ENCODE results near the gene GPR17.

The GPR17 gene

DNA sequence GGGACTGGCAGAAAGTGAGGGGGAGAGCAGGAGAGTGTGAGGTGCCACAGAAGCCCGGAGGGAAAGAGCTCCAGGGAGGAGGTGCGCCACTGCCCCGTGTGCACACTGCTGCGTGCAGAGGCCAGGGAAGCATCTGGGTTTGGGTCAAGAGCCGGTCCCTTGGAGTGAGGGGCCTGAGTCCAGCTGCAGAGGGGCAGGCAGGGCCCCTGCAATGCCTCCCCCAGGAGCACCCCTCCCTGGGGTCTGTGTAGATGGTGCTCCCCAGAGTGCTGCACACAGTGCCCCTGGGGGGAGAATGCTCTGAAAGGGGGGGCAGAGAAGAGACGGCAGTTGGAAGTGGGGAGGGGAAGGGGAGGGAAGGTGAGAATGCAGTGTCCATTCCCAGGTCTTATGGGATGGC lies 33.0 kb downstream of the GPR17 start:
- ATAC-seq = no peak
- TF ChIP-seq ZNF8 (CRISPR knock-in tag; IDR thresholded peaks at IDR 0.05) (no peak), TOX (CRISPR knock-in tag; IDR thresholded peaks at IDR 0.05; ENCODE audit: borderline replicate concordance) (no peak), ARNTL (CRISPR knock-in tag; IDR thresholded peaks at IDR 0.05; ENCODE audit: borderline replicate concordance, low read depth) (no peak), ZC3H10 (CRISPR knock-in tag; IDR thresholded peaks at IDR 0.05) (no peak)

DNA sequence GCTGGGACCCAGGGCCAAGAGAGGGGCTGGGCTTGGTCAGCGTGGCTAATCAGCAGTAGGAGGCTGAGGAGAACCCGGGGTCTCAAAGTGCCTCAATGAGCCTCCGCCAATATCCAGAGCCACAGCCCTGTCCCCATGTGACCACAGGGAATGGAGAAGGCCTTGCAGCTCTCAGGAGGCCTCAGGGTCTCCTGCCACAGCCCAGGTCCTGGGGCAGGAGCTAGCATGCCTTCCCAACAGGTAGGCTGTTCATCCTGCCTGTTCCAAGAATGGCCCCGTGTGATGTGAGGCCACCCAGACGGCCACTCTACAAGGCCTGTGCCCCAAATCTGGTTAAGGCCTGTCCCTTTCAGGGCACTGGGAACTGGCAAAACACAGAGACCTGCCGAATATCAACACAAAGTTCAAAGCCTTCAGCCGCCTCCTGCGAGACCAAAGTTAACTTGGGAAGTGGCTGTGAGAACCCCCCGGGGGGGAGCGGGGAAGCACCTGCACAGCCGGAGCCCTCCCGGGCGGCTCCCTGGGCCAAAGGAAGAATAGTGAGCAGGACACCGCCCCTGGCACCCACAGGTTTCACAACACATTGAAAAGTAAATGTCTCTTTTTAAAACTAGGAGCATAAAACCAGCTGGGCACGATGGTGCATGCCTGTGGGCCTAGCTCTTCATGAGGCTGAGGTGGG lies 33.9 kb downstream of the GPR17 start:
- TF ChIP-seq CSDC2 (CRISPR knock-in tag; IDR thresholded peaks at IDR 0.05) (no peak), TCF4 (CRISPR knock-in tag; IDR thresholded peaks at IDR 0.05; ENCODE audit: borderline replicate concordance) (no peak), BACH2 (CRISPR knock-in tag; IDR thresholded peaks at IDR 0.05; ENCODE audit: borderline replicate concordance) (no peak), ISL1 (CRISPR knock-in tag; IDR thresholded peaks at IDR 0.05) (no peak), ESRRG (CRISPR knock-in tag; IDR thresholded peaks at IDR 0.05) (no peak), ZFP30 (CRISPR knock-in tag; IDR thresholded peaks at IDR 0.05) (no peak), ARNTL (CRISPR knock-in tag; IDR thresholded peaks at IDR 0.05; ENCODE audit: borderline replicate concordance, low read depth) (no peak)
- TF ChIP-seq, protein P1, sequence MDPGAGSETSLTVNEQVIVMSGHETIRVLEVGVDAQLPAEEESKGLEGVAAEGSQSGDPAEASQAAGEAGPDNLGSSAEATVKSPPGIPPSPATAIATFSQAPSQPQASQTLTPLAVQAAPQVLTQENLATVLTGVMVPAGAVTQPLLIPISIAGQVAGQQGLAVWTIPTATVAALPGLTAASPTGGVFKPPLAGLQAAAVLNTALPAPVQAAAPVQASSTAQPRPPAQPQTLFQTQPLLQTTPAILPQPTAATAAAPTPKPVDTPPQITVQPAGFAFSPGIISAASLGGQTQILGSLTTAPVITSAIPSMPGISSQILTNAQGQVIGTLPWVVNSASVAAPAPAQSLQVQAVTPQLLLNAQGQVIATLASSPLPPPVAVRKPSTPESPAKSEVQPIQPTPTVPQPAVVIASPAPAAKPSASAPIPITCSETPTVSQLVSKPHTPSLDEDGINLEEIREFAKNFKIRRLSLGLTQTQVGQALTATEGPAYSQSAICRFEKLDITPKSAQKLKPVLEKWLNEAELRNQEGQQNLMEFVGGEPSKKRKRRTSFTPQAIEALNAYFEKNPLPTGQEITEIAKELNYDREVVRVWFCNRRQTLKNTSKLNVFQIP (CRISPR knock-in tag; IDR thresholded peaks at IDR 0.05; ENCODE audit: borderline replicate concordance, low read depth) = no peak
- TF ChIP-seq, protein P2, sequence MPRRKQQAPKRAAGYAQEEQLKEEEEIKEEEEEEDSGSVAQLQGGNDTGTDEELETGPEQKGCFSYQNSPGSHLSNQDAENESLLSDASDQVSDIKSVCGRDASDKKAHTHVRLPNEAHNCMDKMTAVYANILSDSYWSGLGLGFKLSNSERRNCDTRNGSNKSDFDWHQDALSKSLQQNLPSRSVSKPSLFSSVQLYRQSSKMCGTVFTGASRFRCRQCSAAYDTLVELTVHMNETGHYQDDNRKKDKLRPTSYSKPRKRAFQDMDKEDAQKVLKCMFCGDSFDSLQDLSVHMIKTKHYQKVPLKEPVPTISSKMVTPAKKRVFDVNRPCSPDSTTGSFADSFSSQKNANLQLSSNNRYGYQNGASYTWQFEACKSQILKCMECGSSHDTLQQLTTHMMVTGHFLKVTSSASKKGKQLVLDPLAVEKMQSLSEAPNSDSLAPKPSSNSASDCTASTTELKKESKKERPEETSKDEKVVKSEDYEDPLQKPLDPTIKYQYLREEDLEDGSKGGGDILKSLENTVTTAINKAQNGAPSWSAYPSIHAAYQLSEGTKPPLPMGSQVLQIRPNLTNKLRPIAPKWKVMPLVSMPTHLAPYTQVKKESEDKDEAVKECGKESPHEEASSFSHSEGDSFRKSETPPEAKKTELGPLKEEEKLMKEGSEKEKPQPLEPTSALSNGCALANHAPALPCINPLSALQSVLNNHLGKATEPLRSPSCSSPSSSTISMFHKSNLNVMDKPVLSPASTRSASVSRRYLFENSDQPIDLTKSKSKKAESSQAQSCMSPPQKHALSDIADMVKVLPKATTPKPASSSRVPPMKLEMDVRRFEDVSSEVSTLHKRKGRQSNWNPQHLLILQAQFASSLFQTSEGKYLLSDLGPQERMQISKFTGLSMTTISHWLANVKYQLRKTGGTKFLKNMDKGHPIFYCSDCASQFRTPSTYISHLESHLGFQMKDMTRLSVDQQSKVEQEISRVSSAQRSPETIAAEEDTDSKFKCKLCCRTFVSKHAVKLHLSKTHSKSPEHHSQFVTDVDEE (CRISPR knock-in tag; IDR thresholded peaks at IDR 0.05) = no peak
- ATAC-seq = no peak

DNA sequence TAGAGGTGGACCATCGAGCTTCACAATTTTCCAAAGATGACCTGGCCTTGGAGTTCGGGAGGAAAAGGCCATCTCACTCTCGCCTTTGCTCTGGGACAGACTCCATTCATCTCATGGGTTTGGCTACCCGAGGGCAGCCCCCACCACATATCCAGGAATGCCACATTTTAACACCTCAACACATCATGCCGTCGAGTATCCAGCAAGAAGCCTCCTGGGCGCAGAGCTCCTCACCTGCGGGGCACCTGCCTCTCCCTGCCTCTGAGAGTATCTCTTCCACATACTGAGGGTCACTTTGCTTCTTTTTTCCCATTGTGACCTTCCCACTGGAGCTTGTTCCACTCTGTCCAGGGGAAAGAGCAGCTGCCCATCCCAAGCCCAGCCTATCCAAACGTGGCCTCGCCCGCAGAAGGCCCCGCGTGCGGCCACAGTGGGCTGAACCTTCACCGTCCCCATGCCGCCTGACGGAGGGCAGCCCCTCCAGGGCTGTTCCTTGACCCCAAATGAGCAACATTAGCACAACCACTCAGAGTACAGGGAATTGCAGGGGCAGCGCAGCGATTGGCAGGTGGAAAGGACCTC lies 34.8 kb downstream of the GPR17 start:
- TF ChIP-seq, protein P3, sequence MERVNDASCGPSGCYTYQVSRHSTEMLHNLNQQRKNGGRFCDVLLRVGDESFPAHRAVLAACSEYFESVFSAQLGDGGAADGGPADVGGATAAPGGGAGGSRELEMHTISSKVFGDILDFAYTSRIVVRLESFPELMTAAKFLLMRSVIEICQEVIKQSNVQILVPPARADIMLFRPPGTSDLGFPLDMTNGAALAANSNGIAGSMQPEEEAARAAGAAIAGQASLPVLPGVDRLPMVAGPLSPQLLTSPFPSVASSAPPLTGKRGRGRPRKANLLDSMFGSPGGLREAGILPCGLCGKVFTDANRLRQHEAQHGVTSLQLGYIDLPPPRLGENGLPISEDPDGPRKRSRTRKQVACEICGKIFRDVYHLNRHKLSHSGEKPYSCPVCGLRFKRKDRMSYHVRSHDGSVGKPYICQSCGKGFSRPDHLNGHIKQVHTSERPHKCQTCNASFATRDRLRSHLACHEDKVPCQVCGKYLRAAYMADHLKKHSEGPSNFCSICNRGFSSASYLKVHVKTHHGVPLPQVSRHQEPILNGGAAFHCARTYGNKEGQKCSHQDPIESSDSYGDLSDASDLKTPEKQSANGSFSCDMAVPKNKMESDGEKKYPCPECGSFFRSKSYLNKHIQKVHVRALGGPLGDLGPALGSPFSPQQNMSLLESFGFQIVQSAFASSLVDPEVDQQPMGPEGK (CRISPR knock-in tag; IDR thresholded peaks at IDR 0.05; ENCODE audit: borderline replicate concordance) = no peak
- no peak for ATAC-seq

DNA sequence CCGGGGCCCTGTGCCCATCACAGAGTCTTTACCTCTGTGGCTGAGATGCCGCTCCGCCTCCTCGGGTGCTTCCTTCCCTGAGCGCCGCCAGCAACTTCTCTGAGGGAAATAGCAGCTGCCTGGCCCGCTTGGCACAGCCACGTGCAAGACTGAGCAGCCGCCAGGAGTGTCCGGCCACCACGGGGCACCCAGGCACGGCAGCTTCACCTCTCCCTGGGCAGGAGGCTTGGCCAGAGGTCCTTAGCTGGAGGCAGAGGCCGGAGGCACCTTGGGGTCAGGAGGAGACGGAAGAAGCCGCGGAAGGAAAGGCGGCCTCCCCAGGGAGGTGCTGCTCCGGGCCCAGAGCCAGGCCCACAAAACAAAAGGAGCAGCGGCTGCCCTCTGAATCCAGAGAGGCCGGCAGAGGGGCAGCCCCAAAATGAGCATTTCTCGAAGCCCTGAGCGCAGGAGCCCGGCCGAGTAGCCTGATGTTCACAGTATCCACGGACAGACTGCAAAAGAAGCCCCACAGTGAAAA lies 35.4 kb downstream of the GPR17 start:
- TF ChIP-seq BACH2 (CRISPR knock-in tag; IDR thresholded peaks at IDR 0.05; ENCODE audit: borderline replicate concordance) (no peak), CSDC2 (CRISPR knock-in tag; IDR thresholded peaks at IDR 0.05) (no peak), ARNTL (CRISPR knock-in tag; IDR thresholded peaks at IDR 0.05; ENCODE audit: borderline replicate concordance, low read depth) (no peak), ISL1 (CRISPR knock-in tag; IDR thresholded peaks at IDR 0.05) (no peak), ZFP30 (CRISPR knock-in tag; IDR thresholded peaks at IDR 0.05) (no peak), ESRRG (CRISPR knock-in tag; IDR thresholded peaks at IDR 0.05) (no peak), ZNF8 (CRISPR knock-in tag; IDR thresholded peaks at IDR 0.05) (no peak)
- no peak for ATAC-seq

DNA sequence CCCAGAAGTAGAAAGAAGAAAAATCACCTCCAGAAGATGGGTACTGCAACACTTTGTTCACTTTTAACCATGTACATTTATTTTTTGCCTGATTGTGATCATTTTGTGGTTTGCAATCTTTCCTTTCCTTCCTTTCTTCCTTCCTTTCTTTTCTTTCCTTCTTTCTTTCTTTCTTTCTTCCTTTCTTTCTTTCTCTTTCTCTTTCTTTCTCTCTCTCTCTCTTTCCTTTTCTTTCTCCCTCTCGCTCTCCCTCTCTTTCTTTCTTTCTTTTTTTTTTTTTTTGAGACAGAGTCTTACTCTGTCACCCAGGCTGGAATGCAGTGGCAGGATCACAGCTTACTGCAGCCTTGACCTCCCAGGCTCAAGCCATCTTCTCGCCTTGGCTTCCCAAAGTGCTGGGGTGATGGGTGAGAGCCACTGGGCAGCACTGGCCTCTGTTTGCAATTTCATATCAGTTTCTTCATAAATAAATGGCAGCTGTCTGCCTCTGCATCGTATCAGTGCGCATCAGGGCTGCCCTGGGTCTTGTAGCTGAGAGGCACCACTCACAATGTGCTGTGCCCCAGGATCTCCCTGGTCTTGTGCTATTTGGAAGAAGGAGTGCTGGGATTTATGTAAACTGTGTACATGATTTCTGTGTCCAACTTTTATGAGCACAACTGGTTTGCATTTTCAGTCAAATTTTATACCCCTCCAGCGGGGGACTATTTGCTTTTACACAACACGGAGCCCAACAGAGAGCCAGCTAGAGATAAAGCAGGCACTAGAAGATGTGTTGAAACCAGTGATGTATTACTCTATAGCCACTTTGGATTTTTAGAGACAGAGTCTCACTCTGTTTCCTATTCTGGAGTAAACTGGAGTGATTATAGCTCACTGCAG lies 36.3 kb downstream of the GPR17 start:
- TF ChIP-seq GLIS3 (CRISPR knock-in tag; IDR thresholded peaks at IDR 0.05) = no peak
- TF ChIP-seq, protein P4, sequence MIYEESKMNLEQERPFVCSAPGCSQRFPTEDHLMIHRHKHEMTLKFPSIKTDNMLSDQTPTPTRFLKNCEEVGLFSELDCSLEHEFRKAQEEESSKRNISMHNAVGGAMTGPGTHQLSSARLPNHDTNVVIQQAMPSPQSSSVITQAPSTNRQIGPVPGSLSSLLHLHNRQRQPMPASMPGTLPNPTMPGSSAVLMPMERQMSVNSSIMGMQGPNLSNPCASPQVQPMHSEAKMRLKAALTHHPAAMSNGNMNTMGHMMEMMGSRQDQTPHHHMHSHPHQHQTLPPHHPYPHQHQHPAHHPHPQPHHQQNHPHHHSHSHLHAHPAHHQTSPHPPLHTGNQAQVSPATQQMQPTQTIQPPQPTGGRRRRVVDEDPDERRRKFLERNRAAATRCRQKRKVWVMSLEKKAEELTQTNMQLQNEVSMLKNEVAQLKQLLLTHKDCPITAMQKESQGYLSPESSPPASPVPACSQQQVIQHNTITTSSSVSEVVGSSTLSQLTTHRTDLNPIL (CRISPR knock-in tag; IDR thresholded peaks at IDR 0.05; ENCODE audit: low read depth) = no peak
- TF ChIP-seq, protein P5, sequence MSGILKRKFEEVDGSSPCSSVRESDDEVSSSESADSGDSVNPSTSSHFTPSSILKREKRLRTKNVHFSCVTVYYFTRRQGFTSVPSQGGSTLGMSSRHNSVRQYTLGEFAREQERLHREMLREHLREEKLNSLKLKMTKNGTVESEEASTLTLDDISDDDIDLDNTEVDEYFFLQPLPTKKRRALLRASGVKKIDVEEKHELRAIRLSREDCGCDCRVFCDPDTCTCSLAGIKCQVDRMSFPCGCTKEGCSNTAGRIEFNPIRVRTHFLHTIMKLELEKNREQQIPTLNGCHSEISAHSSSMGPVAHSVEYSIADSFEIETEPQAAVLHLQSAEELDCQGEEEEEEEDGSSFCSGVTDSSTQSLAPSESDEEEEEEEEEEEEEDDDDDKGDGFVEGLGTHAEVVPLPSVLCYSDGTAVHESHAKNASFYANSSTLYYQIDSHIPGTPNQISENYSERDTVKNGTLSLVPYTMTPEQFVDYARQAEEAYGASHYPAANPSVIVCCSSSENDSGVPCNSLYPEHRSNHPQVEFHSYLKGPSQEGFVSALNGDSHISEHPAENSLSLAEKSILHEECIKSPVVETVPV (CRISPR knock-in tag; IDR thresholded peaks at IDR 0.05) = no peak
- TF ChIP-seq ZFP30 (CRISPR knock-in tag; IDR thresholded peaks at IDR 0.05) = no peak
- TF ChIP-seq ZFP3 (CRISPR knock-in tag; IDR thresholded peaks at IDR 0.05) = no peak
- no peak for TF ChIP-seq RARB (CRISPR knock-in tag; IDR thresholded peaks at IDR 0.05)
- TF ChIP-seq BACH2 (CRISPR knock-in tag; IDR thresholded peaks at IDR 0.05; ENCODE audit: borderline replicate concordance) = no peak
- TF ChIP-seq ZNF565 (CRISPR knock-in tag; conservative IDR thresholded peaks at IDR 0.05; ENCODE audit: low read depth) = no peak
- TF ChIP-seq ISL1 (CRISPR knock-in tag; IDR thresholded peaks at IDR 0.05) = no peak
- ATAC-seq = no peak; the same call in 2 of the 3 replicates

All from SK-N-SH treated with all-trans-retinoic acid at 6 μM for 48 hours (cell line).